Body of pancreas (tissue), 4 donors: ENCODE results near the gene ATP11A.

ENCODE experiments used
- CTCF ChIP-seq, 7 experiments: fragments of 450-650 bp in 4 of 7; fragments of 200-600 bp in 3 of 7; sonication (generic) in 3 of 7; IDR thresholded peaks; one replicate each; pipeline ENCODE4 v1.5.1; 2016 to 2019; ENCODE audit warnings: antibody characterized with exemption in 7 of 7
- POLR2A ChIP-seq, 3 donors: fragments of 450-650 bp; IDR thresholded peaks; one replicate each; pipeline ENCODE4 v1.6.1; 2016; ENCODE audit warnings: antibody characterized with exemption in 3 of 3, mild to moderate bottlenecking in 2 of 3

DNA sequence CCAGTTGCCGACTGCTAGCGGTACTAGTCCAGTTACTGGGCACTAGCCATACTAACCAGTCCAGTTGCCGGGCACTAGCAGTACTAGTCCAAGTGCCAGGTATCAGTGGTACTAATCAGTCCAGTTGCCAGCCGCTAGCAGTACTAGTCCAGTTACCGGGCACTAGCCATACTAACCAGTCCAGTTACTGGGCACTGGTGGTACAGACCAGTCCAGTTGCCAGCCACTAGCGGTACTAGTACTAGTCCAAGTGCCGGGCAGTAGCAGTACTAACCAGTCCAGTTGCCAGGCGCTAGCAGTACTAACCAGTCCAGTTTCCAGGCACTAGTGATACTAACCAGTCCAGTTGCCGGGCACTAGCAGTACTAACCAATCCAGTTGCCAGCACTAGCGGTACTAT is 155.0 kb downstream of the ATP11A start:
- TF ChIP-seq CTCF (IDR thresholded peaks at IDR 0.05) = no peak
- no peak for TF ChIP-seq POLR2A (IDR thresholded peaks at IDR 0.05)
